ENCODE data around the gene PBX4.

GRCh38 chr19:19545707-19546106, 72.8 kb downstream of the PBX4 start:
- no peak for TF ChIP-seq POLR2A (IDR thresholded peaks at IDR 0.05)
- no peak for TF ChIP-seq CTCF (IDR thresholded peaks at IDR 0.05)
